GM21717 (cell line): ENCODE results near the gene ADAMTS12.

Experiments used
- ATAC-seq: cut with Tn5 transposase; IDR thresholded peaks from one replicate; pipeline ENCODE4 v1.9.1; 2021; ENCODE audit warnings: mild to moderate bottlenecking, moderate library complexity; ENCODE audit not compliant: unreplicated experiment

The ADAMTS12 gene

GRCh38 chr5:33662722-33663427 is 228.9 kb downstream of the ADAMTS12 start:
- no peak for ATAC-seq

DNA sequence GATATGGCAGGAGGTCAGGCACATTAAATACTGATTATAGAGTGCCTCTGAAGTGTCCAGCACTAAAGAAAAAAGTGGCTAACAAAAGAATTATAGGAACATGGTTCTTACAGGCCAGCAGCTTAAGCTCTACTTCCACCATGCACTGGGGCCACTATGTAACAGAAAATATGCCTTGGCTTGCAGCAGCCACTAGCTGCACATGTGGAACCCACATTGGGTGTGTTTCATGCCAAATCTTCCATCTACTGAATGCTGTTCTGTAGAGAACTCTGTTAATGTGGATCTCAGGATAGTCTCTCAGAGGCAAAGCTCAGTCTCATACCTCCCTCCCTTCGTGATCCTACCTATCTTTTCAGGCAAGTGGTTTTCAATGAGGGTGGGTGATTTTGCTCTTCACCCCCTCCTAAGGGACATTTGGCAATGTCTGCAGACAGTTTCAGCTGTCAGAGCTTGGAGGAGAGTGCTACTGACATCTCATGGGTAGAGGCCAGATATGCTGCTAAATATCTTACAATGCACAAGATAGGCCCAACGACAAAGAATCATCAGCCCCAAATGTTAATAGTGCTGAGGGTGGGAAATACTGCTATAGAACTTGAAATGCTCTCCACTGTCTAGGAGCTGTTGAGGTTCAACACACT is 232.1 kb downstream of the ADAMTS12 start:
- ATAC-seq: no peak

DNA sequence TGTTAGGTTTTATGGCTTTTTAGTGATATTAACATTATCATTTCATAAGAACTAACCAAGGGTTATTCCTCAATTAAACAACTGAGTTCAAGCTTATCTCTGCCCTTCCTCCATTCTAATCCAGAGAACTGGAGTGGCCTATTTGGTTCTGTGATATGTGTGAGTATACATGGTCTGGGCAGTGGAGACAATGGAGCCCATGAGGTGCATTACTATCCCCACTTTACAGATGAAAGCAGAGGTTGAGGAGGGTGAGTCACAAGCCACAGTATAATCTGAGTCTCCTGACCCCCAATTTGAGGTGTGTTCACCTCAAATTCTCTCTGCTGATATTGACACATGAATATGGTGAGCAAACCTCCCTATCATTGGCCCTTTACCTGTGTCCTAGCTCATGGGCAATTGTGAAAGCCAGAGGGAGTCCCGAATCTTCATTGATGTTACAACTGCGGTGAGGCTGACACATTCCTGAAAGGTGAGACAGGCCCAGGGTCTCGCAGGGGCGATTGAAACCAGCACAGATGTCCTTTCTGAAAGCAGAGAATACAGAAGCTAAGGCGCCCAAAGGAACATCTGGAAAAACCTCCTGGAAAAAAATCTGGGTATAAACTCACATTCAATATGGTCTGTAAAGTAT is 233.9 kb downstream of the ADAMTS12 start:
- ATAC-seq: no peak

GRCh38 chr5:33657176-33657575 is 234.6 kb downstream of the ADAMTS12 start:
- ATAC-seq: no peak

DNA sequence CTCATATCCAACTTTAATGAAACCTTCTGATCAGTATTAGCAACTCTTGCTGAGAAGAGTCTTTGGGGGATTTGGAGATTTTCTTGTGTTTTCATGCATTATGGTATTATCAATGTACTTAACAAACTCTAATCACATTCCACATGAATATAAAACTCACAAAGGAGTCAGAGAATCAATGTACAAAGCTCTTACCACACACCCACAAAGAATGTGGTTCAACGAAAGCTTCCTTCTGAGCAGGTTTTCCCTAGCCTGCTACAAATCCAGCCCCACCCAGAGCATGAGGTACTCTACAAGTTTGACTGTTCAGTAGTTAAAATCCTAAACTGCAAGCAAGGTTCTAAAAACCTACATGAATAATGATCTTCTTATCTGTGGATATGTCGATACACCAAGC is 240.9 kb downstream of the ADAMTS12 start:
- no peak for ATAC-seq

DNA sequence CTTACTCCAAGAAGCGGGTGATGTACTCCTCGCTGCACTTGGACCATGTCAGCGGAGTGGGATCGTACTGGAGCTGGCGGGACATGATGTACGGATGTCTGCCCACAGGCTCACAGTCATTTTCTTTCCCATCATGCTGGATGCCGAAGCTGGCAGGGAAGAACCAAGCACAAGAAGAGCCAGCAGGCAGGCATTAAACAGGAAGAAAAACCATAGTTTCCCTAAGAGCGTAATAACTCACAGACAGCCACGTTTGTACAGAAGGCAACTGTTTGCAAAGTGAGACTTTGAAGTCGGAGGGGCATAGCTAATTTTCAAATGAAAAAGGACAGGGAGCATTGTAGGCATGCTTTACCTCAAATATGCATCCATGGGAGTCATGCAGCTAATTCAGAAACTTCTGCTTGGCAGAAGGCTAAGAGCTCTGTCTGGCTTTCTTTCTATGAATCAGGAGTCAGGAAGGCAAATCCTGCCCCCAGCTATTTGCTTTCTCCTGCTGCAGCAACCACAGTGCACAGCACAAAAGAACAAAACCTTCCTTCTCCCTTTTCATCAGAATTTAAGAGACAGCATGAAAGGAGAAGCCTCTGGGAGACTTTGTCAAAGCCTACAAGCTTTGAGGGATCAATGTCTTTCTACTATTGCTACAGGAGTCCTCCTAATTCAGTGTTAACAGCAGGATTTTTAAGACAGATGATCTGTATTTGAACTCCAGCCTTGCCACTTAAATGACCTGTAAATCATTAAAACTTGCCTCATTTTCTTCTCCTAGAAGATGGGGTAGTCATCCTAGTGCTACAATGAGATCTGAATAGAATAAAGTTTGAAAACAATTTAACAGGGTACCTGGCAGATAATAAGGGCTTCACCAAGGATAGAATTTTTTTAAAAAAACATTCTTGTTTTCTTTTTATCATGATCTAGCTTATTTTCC is 242.0 kb downstream of the ADAMTS12 start:
- no peak for ATAC-seq

DNA sequence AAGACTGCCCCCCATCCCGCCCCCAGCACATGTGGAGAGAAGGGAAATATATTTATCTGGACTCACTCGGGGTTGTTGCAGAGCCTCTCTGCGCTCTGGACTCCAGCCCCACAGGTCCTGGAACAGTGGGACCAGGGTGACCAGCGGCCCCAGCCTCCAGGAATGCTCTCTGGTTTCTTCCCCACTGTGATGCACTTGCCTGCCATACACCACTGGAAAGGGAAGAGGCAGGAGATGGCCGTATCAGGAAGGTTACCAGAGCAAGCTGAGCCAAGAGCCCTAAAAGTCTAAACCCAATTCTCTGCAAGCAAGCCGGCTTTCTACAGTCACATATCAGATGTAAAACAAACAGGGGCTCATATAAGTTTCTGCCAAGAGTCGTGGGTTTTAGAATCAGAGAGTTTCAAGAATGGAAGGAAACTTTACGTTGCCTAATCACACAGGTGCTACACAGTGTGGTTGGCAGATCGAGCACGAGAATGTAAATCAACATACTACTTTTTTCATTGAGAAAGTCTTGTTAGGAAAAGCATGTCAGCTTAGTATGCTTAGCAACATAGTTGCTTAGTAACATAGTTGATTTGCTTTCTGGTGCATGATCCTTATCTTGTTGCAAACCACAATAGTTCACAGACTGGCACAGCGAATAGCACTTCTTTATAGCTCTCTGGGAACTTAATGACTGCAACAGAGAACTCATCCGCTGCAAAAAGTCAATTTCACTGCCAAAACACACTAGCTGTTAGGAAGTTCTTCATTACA is 249.9 kb downstream of the ADAMTS12 start:
- no peak for ATAC-seq

GRCh38 chr5:33639474-33639873 is 252.3 kb downstream of the ADAMTS12 start:
- no peak for ATAC-seq

- no peak for ATAC-seq
These were observed 254.8 kb downstream of the ADAMTS12 start for GRCh38 chr5:33637011-33637410.

DNA sequence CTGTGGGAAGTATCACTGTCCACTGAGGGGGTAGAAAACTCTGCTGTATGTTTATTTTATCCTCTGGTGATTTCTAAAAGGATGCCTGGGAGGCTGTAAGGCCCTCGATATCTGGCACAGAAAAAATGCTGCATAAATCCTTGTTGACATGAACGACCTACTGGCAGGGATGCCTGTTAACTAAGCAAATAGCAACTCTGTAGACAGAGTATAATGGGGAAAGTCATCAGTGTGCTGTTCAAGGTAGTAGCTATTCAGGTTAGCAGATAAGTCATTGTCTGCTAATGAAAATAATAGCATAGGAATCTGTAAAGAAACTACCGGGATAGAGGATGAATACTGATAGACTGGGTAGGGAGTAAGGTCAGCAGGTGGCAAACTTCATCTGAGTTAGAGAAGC is 256.2 kb downstream of the ADAMTS12 start:
- ATAC-seq: no peak

DNA sequence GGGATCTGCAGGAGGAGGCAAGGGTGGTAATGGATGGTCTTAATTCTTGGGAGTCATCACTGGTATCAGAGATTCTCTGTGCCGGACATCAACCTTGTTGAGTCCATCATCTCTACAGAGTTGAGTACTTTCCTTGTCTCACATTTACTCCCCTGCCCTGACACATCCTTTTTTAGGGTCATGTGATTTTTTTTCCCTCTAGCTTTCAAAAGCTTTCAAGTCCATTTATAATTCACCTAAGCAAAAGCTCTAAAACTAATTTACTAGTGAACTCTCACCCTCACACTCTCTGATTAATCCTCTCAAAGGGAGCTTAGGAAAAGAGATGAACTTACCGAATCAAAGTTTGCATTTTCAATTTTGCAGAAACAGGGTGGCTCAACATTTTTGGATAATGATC is 258.1 kb downstream of the ADAMTS12 start:
- ATAC-seq: no peak

- ATAC-seq: peak; percentile 97
These were observed 260.0 kb downstream of the ADAMTS12 start for GRCh38 chr5:33631786-33632185.

GRCh38 chr5:33631139-33631538 is 260.7 kb downstream of the ADAMTS12 start:
- no peak for ATAC-seq

DNA sequence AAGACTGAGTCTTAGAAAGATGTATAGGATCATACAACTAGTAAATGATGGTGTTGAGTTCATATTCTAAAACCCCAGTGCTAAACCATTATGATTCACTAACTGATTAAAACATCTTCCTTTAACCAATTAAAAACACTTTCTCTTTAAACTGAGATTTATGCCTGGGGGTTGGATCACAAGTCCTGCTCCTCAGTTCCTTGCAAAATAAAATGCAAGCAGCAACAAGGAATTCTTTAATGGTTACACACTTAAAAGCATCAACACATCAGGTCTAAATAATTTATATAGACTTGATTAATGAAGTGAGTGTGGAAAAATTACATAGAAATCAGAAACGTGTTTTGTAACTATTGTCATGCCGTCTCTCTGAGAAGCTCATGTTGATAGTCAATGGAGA is 261.8 kb downstream of the ADAMTS12 start:
- no peak for ATAC-seq

DNA sequence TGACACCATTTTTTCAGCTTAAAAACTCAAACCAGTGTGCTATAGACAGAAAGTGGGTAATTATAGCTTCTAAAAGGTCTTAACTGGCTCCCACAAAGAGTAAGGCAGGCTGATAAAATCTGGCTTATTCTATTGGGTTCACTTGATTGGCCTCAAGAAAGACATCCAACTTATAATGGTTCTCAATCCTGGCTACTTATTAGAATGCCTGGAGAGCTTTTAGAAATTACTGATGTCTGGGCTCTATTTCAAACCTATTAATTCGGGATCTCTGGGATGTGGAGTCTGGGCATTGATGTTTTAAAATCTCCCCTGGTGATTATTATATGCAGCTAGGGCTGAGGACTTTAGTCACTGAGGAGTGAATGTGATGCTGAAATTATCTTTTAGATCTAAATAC is 263.0 kb downstream of the ADAMTS12 start:
- ATAC-seq: no peak

DNA sequence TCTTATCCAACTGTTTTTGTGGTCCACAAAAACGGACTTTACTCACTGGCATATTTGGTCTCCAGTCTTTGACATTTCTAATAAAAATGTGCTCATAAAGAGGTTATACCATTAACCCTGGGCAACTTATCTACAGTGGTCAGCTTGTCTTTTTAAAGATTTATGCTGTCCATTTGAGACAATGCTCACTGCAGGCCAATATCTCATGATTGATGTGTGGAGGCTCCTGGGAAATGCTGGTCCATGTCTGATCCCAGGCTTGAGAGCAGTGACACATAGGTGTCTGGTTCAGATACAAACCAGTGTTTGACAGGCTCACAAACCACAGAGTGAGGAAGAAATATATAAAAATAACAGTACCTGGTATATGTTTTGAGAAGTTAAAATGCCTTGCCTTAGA is 270.3 kb downstream of the ADAMTS12 start:
- ATAC-seq: no peak

DNA sequence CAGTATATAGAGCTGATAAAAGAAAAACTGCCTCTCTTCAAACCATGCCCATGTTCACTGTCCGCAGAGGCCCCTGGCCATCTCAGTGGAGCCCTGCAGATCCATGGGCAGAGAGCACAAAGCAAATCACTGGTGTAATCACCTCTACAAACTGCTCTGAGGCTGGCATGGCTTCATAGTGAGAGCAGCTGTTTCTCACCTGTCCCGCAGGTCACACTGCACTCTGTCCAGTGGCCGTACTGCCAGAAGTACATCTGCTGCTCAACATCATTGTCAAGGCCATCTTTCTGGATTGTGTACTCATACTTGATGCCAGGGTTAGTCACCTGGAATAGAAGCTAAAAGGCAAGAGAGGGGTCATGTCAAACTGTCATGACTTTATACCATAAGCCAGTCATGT is 277.8 kb downstream of the ADAMTS12 start:
- ATAC-seq: no peak

- ATAC-seq: no peak
These were observed 279.4 kb downstream of the ADAMTS12 start for GRCh38 chr5:33612386-33612785.

GRCh38 chr5:33611877-33612276 is 279.9 kb downstream of the ADAMTS12 start:
- no peak for ATAC-seq

GRCh38 chr5:33608344-33609041 is 283.3 kb downstream of the ADAMTS12 start:
- no peak for ATAC-seq
